HS-27A (cell line): ENCODE data around the gene PEPD.
"Not testable (repeated sequence)": the region's sequence is repeated elsewhere in the genome, so short reads cannot be mapped to it uniquely, and the experiment has no call there.

ENCODE experiments used
- DNase-seq: peaks from one replicate; pipeline ENCODE4 v3.0.0-alpha.2; 2012; ENCODE audit warnings: low read depth, missing footprints

The PEPD gene

DNA sequence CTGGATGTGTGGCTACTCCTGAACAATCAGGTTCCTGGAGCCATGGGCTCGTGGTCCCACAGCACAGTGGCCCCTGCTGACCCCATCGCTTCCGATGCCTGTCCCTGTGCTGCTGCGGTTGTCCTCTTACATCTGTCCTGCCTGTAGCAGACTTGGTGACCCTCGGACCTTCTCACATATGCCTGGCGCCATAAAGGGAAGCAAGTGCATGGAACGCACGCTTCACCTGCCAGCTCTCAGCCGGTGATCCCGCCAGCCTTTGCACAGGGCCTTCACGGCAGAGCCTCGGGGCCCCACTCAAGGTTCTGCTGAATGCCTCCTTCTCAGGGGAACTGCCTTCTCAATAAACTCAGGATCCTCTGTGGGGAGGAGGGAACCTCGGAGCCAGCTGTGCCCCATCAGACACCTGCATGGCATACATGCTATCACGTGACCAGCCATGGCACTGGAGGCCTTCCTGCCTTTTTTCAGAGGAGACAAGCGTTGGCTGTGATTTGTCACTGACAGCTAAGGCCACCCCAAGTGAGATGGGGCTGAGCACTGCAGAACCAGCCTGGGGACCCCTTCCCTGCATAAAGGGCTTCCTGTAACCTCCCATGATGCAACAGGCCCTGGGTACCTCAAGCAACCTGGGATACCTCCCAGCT is 24.3 kb downstream of the PEPD start:
- no peak for DNase-seq

GRCh38 chr19:33496038-33496895 is 25.3 kb downstream of the PEPD start:
- no peak for DNase-seq

DNA sequence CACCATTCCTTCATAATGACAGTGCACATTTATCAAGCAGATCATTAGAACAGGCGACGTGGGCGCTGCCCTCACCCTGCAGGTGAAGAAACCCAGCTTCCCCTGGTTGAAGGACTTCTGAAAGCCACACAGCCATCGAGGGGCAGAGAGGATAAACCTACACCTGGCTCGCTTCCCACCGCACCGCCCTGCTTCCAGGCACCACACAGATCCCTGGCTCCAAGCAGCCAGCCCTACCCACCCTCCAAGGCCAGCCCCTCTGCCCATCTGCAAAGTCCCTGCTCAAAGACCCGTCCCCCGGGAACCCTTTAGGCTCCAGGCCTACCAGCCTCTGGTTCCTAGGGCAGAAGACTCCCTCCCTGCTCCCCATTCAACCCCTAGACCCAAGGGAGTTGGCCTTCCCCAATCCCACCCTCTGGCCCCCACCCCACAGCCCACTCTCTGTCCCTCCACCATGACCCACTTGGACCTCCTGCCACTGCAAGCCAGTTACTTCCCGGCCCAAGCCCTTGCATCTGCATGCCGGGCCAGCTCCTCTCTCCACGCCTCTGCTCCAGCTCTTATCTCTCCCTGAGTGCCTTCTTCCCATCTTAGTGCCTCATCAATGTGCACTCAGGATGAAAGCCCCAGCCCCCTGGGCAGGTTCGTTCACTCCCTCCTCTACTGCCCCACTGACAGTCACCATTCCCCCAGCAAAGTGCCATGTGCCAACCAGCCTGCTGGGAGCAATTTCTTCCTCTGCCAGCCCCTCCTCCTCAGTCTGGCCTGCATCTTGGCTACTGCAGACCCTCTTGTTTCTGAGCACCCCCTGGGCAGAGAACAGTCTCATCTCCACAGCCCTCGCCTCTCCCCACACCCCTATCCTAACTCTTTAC is 28.0 kb downstream of the PEPD start:
- no peak for DNase-seq

DNA sequence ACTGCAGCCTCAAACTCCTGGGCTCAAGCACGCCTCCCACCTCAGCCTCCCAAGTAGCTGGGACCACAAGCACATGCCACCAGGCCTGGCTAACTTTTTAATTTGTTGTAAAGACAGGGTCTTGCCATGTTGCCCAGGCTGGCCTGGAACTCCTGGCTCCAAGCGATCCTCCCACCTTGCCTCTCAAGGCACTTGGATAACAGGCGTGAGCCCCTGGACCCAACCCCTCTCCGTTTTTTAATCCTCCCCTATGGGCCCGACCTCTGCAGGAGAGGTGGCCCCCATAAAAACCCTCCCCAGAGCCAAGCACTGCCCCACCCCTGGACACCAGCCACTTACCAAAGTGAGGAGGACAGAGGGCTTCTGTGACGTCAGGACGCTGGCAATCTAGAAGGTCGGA is 28.6 kb downstream of the PEPD start:
- no peak for DNase-seq

- DNase-seq, result no peak
Measured at GRCh38 chr19:33492090-33492489, 29.5 kb downstream of the PEPD start.

DNA sequence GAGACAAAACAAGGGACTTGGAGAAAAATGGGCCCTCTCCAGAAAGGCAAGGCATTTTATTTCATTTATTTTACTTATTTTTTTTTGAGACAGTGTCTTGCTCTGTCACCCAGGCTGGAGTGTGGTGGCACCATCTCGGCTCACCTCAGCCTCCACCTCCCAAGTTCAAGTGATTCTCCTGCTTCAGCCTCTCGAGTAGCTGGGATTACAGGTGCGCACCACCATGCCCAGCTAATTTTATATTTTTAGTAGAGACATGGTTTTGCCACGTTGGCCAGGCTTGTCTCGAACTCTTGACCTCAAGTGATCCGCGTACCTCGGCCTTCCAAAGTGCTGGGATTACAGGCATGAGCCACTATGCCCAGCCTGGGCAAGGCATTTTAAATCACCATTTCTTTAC is 31.0 kb downstream of the PEPD start:
- DNase-seq, result not testable (repeated sequence)

GRCh38 chr19:33490041-33490451 is 31.5 kb downstream of the PEPD start:
- no peak for DNase-seq

GRCh38 chr19:33488826-33489225 is 32.8 kb downstream of the PEPD start:
- DNase-seq, result no peak

- DNase-seq, result no peak
Measured at GRCh38 chr19:33487901-33488800, 33.4 kb downstream of the PEPD start.

DNA sequence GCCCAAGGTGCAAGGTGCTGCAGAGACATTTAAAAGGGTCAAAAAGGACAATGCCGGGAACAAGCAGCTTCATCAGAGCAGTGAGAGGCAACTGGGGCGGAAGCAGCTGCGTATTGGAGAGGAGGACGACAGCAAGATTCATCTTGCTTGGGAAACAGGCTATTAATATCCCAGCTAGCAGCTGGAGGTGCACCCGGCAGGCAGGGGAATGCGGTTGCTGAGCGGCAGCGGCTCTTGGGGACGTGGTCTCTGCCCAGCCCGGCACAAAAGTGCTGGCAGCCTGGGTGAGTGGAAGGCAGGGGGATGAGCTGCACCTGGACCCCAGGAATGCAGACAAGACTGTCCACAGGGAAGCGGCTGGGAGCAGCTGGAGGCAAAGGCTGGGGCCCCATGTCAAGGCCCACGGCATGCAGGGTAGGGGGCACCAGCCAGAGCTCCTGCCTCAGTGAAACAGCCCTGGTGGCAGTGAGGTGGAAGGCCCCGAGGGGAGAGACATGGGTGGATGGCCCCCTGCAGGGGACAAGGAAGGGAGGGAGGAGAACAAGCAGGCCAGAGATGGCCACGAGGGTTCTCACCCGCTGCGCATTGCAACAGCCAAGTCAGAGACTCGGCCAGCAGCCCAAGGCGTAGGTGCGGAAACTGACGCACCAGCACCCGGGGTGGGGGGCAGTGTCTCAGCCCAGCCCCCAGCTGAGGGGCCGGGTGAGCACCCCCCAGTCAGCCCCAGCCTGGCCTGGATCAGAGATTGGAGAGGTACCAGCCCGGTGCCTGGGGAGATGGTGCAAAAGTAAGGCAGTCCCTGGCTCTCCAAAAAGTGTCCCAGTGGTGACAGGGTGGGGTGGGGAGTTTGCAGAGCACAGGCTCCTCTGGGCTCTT is 34.4 kb downstream of the PEPD start:
- DNase-seq, result no peak

- DNase-seq, result no peak
Measured at GRCh38 chr19:33486407-33486806, 35.2 kb downstream of the PEPD start.

GRCh38 chr19:33484226-33484774 is 37.3 kb downstream of the PEPD start:
- DNase-seq, result no peak

DNA sequence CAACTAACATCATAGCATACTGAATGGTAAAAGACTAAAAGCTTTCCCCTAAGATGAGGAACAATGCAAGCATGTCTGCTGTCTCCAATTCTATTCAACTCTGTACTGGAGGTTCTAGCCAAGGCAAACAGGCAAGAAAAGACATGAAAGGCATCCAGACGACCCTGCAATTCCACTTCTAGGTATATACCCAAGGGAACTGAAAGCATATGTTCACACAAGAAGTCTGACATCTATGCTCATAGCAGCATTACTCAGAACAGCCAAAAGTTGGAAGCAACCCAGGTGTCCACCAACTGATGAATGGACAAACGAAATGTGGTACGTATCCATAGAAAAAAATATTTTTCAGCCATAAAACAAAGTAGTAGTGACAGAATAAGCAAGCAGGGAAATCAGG is 39.1 kb downstream of the PEPD start:
- no peak for DNase-seq

DNA sequence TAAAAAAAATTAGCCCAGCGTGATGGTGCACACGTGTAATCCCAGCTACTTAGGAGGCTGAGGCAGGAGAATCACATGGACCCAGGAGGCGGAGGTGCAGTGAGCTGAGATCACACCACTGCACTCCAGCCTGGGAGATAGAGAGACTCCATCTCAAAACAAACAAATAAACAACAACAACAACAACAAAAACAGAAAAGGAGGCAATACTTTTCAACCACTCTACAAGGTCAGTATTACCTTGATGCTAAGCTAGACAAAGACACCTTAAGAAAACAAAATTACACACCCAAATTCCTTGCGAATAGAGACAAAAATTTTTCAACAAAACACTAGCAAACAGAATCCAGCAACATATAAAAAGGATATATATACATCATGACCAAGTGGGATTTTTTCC is 39.7 kb downstream of the PEPD start:
- DNase-seq, result no peak

DNA sequence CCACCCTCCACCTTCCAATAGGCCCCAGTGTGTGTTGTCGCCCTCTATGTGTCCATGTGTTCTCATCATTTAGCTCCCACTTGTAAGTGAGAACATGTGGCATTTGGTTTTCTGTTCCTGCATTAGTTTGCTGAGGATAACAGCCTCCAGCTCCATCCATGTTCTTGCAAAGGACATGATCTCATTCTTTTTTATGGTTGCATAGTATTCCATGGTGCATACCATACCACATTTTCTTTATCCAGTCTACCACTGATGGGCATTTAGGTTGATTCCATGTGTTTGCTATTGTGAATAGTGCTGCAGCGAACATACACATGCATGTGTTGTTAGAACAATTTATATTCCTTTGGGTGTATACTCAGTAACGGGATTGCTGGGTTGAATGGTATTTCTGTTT is 42.0 kb downstream of the PEPD start:
- DNase-seq, result not testable (repeated sequence)

- DNase-seq, result no peak
Measured at GRCh38 chr19:33477781-33478180, 43.8 kb downstream of the PEPD start.

DNA sequence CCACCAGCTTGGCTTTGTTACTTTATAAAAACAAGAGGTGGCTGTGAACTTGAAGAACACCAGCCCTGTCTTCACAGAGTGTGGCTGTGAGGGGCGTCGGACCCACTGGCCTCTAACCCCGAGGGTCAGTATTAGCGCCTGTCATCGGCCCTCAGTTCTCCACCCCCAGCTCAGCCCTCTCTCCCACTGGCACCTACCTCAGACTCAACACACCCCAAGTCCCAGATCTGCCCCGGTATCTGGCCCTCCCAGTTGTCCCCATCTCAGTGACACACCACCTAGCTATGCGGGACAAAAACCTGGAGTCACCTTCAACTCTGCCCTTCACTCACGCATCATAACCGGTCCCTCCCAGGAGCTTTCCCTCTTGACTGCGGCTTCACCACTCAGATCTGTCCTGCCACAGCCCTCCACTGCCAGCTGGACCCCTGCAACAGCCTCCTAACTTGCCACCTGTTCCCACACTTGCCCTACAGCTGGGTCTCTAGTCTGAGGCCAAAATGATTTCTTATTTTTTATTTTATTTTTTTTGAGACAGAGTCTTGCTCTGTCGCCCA is 45.4 kb downstream of the PEPD start:
- DNase-seq, result no peak

DNA sequence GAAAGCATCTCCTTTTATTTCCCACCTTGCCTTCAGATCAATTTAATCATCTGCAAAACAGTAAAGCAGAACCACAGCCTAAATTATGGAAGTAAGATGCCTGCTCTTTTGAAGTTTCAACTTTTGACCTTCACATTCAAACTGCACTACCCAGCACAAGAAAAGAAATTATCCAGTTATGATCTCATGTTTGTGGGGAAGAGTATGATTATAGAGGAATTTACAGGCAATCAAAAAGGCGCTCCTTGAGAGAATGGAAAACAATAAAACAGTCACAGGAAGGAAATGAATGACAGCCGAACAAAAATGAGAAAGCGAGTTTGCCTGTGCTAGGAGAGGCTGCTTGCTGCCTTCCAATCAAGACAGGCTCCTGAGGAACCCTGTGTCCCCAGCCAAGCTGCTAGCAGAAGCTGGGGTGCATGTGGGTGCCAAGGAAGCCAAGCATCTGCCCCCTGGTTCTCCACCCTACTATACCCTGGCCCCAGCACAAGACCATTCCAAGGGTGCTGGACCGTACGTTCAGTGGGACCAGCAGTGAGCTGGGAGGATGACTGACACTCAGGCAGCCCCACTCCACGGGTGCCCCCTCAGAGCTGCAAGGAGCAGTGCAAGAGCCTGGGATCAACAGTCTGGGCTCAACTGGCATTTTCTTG is 47.8 kb downstream of the PEPD start:
- DNase-seq, result no peak
